T-helper 2 cell treated with Interferon-gamma antibody and Interleukin-4, amounts not matched to agents 5 μg/mL and 100 μg/mL, for 36 hours (primary cell): ENCODE data around the gene COL26A1.
A peak's percentile ranks its signal among the peaks of the same experiment; 100 is the strongest.

Source experiments
- DNase-seq: peaks from one replicate; pipeline ENCODE4 v3.0.0; 2021; ENCODE audit warnings: low spot score
- H3K27ac Mint-ChIP-seq: one replicate; pipeline ENCODE4 v1.8.0; 2021; ENCODE audit warnings: mild to moderate bottlenecking, mixed read lengths
- H3K27me3 Mint-ChIP-seq: one replicate; pipeline ENCODE4 v1.8.0; 2021; ENCODE audit warnings: low read depth, mixed read lengths
- H3K36me3 Mint-ChIP-seq: one replicate; pipeline ENCODE4 v1.8.0; 2021; ENCODE audit warnings: low read depth, mixed read lengths
- H3K4me1 Mint-ChIP-seq: one replicate; pipeline ENCODE4 v1.8.0; 2021; ENCODE audit warnings: low read depth, mixed read lengths
- H3K4me3 Mint-ChIP-seq: one replicate; pipeline ENCODE4 v1.8.0; 2022; ENCODE audit warnings: mild to moderate bottlenecking, moderate library complexity, mixed read lengths
- H3K9me3 Mint-ChIP-seq: one replicate; pipeline ENCODE4 v1.8.0; 2021; ENCODE audit warnings: mixed read lengths

The COL26A1 gene

DNA sequence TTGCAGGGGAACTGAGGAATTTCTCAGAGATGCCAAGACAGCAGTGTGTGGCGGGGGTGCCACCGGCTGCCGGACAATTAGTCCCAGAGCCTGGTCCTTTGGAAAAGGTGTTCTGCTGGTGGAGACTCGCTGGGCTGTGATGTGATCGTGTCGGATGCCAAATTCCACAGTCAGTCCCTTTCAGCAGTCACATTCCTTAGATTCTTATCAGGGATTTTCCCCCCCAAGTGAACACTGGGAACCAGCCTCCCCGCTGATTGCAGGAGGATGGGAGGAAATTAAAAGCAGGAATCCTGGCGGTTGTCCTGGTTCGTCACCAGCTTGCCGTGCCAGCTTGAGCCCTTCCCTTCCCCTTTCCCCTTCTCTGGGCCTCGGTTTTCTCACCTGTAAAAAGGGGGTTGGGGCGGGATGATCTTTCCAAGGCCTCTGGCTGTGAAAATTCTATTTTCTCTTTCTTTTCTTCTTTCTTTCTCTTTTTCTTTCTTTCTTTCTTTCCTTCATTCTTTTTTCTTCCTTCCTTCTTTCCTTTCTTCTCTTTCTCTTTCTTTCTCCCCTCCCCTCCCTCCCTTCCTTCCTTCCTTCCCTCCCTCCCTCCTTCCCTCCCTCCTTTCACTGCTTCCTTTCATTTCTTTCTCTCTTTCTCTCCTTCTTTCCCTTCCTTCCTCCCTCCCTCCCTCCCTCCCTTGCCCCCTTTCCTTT is 39.6 kb downstream of the COL26A1 start:
- Mint-ChIP-seq H3K9me3 (no peaks in the 10 kb centered on the region), H3K27me3 (peaks cover 19% of the 10 kb centered on the region), H3K4me3 (no peak overlapping the region), H3K36me3 (no peaks in the 10 kb centered on the region), H3K27ac (no peak overlapping the region), H3K4me1 (no peaks in the 10 kb centered on the region)
- DNase-seq, result no peak

DNA sequence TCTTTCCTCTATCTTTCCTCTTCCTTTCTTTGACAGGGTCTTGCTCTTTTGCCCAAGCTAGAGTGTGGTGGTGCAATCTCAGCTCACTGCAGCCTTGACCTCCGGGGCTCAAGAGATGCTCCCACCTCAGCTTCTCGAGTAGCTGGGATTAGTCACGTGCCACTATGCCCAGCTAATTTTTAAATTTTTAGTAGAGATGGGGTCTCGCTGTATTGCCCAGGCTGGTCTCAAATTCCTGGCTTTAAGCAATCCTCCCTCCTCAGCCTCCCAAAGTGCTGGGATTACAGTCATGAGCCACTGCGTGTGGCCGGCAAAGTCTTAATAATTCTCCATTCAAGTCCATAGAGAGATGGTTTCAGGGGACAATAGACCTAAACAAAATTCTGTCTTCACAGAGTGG is 40.2 kb downstream of the COL26A1 start:
- Mint-ChIP-seq H3K27me3 (peaks cover 19% of the 10 kb centered on the region), H3K27ac (no peak overlapping the region), H3K4me3 (no peak overlapping the region), H3K4me1 (no peaks in the 10 kb centered on the region), H3K9me3 (no peaks in the 10 kb centered on the region), H3K36me3 (no peaks in the 10 kb centered on the region)
- DNase-seq, result no peak

DNA sequence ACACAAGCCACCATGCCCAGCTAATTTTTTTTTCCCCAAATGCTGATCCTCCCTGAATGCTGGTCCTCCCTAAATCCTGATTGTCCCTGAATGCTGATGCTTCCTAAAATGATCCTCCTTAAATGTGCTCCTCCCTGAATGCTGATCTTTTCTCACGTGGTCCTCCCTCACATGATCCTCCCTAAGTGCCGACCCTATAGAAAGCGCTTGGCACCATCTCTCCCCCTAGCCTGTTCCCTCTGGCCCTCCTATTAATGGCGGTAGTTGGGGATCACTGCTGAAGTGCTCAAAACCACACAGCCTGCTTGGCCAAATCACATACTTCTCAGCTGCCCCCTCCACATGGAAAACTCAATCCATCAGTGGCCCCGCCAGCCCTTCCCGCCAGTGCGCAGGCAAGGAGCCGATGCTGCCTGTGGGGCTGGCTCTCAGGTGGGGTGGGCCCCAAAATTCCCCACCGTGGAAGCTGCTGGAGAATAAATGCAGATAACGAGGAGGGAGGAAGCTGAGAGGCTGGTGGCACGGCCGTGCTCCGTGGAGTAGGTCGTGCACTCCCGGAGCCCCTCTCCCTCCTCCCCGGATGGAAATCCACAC is 42.9 kb downstream of the COL26A1 start:
- Mint-ChIP-seq H3K27ac (no peak overlapping the region), H3K27me3 (peaks cover 12% of the 10 kb centered on the region)

DNA sequence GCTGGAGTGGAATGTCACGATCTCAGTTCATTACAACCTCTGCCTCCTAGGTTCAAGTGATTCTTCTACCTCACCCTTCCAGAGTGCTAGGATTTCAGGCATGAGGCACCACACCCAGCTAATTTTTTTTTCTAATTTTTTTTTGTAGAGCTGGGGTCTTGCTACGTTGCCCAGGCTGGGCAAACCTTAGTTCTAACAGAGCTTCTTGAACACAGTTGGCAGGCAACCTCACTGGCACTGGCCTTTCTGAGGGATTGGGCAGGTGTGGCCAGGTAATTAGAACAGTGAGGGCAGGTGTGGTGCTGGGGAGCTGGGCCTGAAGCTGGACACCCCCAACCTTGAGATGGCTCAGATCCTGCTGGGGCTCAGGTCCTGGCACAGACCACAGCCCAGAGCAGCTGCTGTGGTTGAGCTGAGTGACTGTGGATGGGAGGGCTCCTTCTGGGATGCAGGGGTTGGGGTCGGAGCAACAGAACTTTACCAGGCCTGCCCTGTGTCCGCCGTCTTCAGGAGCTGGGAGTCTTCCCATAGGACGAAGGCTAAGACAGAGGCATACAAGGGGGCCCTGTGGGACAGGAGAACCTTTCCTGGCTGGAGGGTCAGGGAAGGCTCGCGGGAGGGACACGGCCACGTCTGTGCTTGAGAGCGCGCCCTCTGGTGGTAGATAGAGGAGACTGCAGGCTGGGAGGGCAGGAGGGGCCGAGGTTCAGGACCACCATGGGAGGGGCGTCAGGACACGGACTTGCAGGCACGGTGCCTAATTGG is 48.2 kb downstream of the COL26A1 start:
- Mint-ChIP-seq H3K4me1 (peaks cover 7% of the 10 kb centered on the region), H3K36me3 (no peaks in the 10 kb centered on the region), H3K27ac (no peak overlapping the region), H3K27me3 (no peaks in the 10 kb centered on the region), H3K9me3 (peaks cover 17% of the 10 kb centered on the region), H3K4me3 (no peak overlapping the region)
- DNase-seq, result peak; percentile 14

More for the DNA sequence above, 42.9 kb downstream of the COL26A1 start:
- H3K36me3 Mint-ChIP-seq, result no peaks in the 10 kb centered on the region
- H3K4me1 Mint-ChIP-seq, result no peaks in the 10 kb centered on the region
- no peak overlapping the region for H3K4me3 Mint-ChIP-seq
- H3K9me3 Mint-ChIP-seq, result peaks cover 17% of the 10 kb centered on the region
- no peak for DNase-seq

DNA sequence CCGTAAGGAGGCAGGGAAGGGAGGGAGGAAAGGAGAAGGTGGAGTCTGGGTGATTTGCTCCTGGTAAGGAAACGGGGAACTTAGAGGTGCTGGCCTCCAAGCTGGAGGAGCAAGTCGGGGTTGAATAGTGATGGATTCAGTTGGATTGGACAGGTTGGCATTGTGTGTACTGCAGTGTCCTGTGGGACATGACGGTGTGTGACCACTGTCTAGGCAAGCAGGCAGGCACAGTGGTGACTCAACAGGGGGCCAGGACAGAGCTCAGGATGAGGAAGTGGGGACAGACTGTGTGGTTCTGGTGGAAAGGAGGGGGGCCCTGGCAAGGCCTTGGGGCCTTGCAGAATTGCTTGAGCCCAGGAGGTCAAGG is 48.8 kb downstream of the COL26A1 start:
- Mint-ChIP-seq H3K36me3 (no peaks in the 10 kb centered on the region), H3K9me3 (peaks cover 17% of the 10 kb centered on the region), H3K4me3 (no peak overlapping the region), H3K27me3 (peaks cover 2% of the 10 kb centered on the region), H3K4me1 (peaks cover 7% of the 10 kb centered on the region), H3K27ac (no peak overlapping the region)
- no peak for DNase-seq

DNA sequence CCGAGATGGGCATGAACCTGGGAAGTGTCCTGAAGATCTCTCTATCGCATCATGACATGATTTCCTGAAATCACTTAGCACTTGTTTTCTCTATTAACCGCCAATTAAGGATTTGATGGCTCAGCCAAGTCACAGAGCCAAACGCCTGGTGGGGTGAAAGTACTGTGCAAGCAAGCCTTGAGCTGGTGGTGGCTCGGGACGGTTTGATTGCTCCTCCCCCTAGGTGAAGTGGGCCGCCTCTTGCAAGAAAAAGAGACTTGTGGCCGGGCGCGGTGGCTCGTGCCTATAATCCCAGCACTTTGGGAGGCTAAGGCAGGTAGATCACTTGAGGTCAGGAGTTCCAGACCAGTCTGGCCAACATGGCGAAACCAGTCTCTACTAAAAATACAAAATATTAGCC is 50.3 kb downstream of the COL26A1 start:
- Mint-ChIP-seq H3K36me3 (no peaks in the 10 kb centered on the region), H3K27me3 (peaks cover 3% of the 10 kb centered on the region), H3K4me1 (peaks cover 7% of the 10 kb centered on the region), H3K9me3 (peaks cover 17% of the 10 kb centered on the region), H3K27ac (no peak overlapping the region), H3K4me3 (no peak overlapping the region)
- no peak for DNase-seq

DNA sequence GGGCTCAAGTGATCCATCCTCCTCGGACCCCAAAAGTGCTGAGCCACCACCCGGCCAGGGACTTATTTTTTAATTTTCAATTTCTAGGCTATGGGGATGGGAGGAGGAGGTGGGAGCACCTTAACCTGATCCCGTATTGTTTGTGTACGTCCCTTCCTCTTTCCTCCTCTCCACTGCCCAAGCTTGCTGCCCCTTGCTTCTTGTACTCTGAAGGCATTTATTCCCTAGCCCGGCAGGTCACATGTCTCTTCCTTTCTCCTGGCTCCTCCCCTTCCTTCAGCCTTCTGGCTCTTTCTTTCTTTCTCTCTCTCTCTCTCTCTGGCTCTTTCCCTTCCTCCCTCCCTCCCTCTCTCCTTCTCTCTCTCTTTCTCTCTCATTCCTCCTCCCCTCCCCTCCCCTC is 56.0 kb downstream of the COL26A1 start:
- H3K9me3 Mint-ChIP-seq, result no peaks in the 10 kb centered on the region
- no peak overlapping the region for H3K27ac Mint-ChIP-seq
- H3K27me3 Mint-ChIP-seq, result peaks cover 3% of the 10 kb centered on the region
- H3K4me1 Mint-ChIP-seq, result peaks cover 2% of the 10 kb centered on the region
- no peaks in the 10 kb centered on the region for H3K36me3 Mint-ChIP-seq
- no peak for DNase-seq
- no peak overlapping the region for H3K4me3 Mint-ChIP-seq

DNA sequence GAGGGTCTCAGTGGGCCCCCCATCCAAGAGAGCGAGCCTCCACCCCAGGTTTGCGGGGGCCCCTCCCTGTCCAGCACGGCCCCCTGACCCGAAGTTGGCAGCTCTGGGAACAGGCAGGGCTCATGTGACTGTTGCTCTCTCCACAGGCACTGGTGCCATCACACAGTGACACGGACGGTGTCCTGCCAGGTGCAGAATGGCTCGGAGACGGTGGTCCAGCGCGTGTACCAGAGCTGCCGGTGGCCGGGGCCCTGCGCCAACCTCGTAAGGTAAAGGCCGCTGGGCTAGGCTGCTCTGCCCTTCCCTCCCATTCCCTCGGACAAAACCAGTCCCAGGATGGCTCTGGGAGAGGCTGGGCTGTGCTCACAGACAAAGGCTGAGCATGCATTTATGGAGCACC is 57.2 kb downstream of the COL26A1 start:
- Mint-ChIP-seq H3K27me3 (peaks cover 3% of the 10 kb centered on the region), H3K9me3 (no peaks in the 10 kb centered on the region), H3K4me1 (peaks cover 2% of the 10 kb centered on the region), H3K4me3 (no peak overlapping the region), H3K36me3 (no peaks in the 10 kb centered on the region), H3K27ac (no peak overlapping the region)
- DNase-seq, result no peak

DNA sequence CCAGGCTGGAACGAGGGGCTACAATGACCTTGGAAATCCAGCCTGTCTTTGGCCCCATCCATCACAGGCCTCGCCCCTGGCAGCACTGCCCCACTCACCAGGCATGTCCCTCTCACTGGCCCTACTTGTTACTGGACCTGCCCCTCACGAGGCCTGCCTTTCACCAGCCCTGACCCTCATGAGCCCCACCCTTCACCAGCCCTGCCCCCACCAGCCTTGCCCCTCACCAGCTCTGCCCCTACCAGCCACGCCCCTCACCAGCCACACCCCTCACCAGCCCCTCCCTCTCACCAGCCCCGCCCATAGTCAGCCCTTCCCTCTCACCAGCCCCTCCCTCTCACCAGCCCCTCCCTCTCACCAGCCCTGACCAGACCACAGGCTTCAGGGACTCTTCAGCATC is 57.8 kb downstream of the COL26A1 start:
- Mint-ChIP-seq H3K36me3 (no peaks in the 10 kb centered on the region), H3K4me3 (no peak overlapping the region), H3K27me3 (peaks cover 3% of the 10 kb centered on the region)

DNA sequence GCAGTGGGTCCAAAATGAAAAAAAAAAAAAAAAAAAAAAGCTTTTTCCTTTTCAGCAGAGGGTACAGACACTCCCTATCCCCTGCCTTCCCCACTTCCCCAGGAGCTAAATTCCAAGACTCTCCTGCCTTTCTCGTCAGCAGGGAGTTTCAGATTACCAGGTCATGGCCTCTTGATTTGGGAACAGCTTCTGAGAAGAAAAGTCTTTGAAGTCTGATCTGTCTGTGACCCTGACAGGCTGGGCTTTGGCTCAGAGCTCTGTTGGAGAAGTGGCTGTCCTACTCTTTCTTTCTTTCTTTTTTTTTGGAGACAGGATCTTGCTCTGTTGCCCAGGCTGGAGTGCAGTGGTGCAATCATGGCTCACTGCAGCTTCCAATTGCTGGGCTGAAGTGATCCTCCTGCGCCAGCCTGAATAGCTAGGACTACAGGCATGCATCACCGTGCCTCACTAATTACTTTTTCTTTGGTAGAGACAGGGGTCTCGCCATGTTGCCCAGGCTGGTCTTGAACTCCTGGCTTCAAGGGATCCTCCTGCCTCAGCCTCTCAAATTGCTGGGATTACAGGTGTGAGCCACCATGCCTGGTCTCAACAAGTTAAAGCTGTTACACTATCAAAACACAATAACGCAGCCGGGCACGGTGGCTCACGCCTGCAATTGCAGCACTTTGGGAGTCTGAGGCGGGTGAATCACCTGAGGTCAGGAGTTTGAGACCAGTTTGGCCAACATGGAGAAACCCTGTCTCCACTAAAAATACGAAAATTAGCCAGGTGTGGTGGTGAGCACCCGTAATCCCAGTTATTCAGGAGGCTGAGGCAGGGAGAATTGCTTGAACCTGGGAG is 59.9 kb downstream of the COL26A1 start:
- Mint-ChIP-seq H3K36me3 (no peaks in the 10 kb centered on the region), H3K27me3 (no peaks in the 10 kb centered on the region), H3K9me3 (no peaks in the 10 kb centered on the region), H3K4me3 (no peak overlapping the region), H3K4me1 (peaks cover 2% of the 10 kb centered on the region), H3K27ac (no peak overlapping the region)
- no peak for DNase-seq

More for the DNA sequence above, 57.8 kb downstream of the COL26A1 start:
- Mint-ChIP-seq H3K27ac (no peak overlapping the region), H3K4me1 (peaks cover 2% of the 10 kb centered on the region), H3K9me3 (no peaks in the 10 kb centered on the region)
- DNase-seq, result no peak

DNA sequence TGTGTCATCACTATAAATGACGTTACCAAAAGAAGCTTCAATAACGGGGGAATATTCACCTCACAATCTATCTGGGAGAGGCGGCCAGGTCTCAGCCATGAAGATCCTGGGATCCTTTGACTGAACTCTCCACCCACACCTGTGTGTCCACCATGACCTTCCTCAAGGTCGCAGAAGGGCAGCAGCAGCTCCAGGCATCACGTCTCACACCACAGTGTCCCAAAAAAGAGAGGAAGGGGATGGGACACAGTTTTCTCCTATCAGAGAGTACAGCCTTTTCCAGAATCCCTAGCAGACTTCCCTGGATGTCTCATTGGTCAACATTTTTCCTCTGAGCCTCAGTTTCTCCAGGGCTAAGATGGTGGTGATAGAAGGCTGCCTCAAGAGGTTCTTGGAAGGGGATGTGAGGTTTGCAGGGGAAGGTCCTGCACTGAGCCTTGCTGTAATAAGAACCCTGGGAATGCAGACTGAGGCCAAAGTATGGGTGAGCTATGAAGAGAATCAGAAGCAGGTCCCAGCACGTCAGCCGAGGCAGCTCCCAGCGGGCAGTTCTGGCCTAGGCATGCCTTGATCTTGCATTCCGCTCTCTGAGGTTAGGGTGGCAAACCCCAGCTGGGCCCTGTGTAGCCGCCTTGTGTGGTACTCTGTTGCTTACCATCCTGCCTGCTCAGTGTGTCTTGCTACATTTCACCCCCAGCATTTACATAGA is 63.8 kb downstream of the COL26A1 start:
- Mint-ChIP-seq H3K4me1 (no peaks in the 10 kb centered on the region), H3K27ac (no peak overlapping the region), H3K9me3 (no peaks in the 10 kb centered on the region), H3K36me3 (no peaks in the 10 kb centered on the region), H3K27me3 (peaks cover 17% of the 10 kb centered on the region), H3K4me3 (no peak overlapping the region)
- no peak for DNase-seq

DNA sequence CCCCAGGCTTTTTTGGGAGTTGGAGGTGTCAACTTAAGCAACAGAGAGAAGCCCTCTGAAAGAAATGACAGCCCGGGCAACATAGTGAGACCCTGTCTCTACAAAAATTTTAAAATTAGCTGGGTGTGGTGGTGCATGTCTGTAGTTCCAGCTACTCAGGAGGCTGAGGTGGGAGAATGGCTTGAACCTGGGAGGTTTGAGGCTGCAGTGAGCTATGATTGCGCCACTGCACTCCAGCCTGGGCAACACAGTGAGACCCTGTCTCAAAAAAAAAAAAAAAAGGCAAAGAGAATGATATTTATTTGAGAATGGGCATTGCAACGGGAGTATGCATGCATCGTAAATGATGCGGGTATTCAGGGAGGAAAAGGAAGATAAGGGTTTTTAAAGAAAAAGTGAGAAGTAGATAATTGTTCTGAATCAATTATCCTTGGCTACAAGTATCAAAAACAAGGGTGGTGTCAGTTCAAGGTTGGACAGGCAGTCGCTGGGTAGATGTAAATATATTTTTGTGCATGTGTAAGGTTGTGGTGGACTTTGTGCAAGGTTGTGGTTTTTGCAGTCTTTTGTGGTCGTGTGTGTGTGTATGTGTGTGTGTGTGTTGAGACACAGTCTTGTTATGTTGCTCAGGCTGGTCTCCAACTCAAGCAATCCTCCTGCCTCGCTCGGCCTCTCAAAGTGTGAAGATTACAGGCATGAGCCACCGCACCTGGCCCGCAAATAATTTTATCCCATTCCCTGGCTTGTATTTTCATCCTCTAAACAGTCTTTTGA is 65.6 kb downstream of the COL26A1 start:
- DNase-seq, result no peak
- Mint-ChIP-seq H3K4me3 (no peak overlapping the region), H3K27ac (no peak overlapping the region), H3K9me3 (no peaks in the 10 kb centered on the region), H3K27me3 (peaks cover 21% of the 10 kb centered on the region), H3K36me3 (no peaks in the 10 kb centered on the region), H3K4me1 (no peaks in the 10 kb centered on the region)

DNA sequence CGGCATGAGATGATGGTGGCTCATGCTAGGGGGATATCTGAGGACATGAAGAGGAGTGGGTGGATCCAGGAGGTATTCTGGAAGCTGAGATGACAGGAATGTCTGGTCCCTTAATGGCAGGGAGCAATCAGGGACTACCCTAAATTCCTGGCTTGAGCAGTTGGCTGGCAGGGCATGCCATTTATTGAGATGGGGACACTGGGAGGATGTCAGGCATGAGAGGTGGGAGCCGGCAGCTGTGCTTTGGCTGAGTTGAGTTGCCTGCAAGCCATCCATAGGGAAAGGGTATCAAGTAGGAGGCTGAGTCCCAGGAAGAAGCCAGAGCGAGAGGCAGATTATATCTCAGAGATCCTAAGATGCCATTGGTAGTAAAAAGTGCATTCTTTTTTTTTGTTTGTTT is 69.6 kb downstream of the COL26A1 start:
- H3K27me3 Mint-ChIP-seq, result peaks cover 24% of the 10 kb centered on the region
- H3K27ac Mint-ChIP-seq, result no peak overlapping the region
- no peaks in the 10 kb centered on the region for H3K9me3 Mint-ChIP-seq
- no peak overlapping the region for H3K4me3 Mint-ChIP-seq
- H3K36me3 Mint-ChIP-seq, result no peaks in the 10 kb centered on the region
- no peaks in the 10 kb centered on the region for H3K4me1 Mint-ChIP-seq
- DNase-seq, result no peak
